PFSK-1 (cell line): ENCODE data around the gene POLE2.

Source experiments
- FOXP2 ChIP-seq: optimal IDR thresholded peaks from 2 replicates; pipeline ENCODE3; 2011; ENCODE audit warnings: borderline replicate concordance, control low read depth, inconsistent platforms; ENCODE audit not compliant: insufficient read depth; ENCODE audit errors: extremely low read length, extremely low read depth
- POLR2AphosphoS5 ChIP-seq: IDR thresholded peaks from 2 replicates; pipeline ENCODE4 v1.6.1; 2012; ENCODE audit warnings: low read depth, mild to moderate bottlenecking, control low read depth, low read length, moderate library complexity
- SIN3A ChIP-seq: IDR thresholded peaks from 2 replicates; pipeline ENCODE4 v1.6.1; 2012; ENCODE audit warnings: mild to moderate bottlenecking, low read length, moderate library complexity, borderline replicate concordance; ENCODE audit not compliant: insufficient read depth
- TAF1 ChIP-seq: IDR thresholded peaks from 2 replicates; pipeline ENCODE4 v1.6.1; 2012; ENCODE audit warnings: low read length, control low read depth, borderline replicate concordance; ENCODE audit not compliant: insufficient read depth
- TF ChIP-seq, protein P1 (sequence below), 2 experiments: IDR thresholded peaks; 2 replicates each; pipeline versions ENCODE4 v1.6.1 to v1.8.0; 2011 to 2012; ENCODE audit warnings: low read depth in 2 of 2, low read length in 2 of 2, control low read depth in 1 of 2, inconsistent platforms in 1 of 2, mild to moderate bottlenecking in 1 of 2, moderate library complexity in 1 of 2; ENCODE audit not compliant: insufficient read depth in 1 of 2

POLE2 gene

GRCh38 chr14:49720744-49721143 lies 32.7 kb upstream of the POLE2 start:
- TF ChIP-seq FOXP2: no peak
- no peak for TF ChIP-seq SIN3A
- TF ChIP-seq, protein P1, sequence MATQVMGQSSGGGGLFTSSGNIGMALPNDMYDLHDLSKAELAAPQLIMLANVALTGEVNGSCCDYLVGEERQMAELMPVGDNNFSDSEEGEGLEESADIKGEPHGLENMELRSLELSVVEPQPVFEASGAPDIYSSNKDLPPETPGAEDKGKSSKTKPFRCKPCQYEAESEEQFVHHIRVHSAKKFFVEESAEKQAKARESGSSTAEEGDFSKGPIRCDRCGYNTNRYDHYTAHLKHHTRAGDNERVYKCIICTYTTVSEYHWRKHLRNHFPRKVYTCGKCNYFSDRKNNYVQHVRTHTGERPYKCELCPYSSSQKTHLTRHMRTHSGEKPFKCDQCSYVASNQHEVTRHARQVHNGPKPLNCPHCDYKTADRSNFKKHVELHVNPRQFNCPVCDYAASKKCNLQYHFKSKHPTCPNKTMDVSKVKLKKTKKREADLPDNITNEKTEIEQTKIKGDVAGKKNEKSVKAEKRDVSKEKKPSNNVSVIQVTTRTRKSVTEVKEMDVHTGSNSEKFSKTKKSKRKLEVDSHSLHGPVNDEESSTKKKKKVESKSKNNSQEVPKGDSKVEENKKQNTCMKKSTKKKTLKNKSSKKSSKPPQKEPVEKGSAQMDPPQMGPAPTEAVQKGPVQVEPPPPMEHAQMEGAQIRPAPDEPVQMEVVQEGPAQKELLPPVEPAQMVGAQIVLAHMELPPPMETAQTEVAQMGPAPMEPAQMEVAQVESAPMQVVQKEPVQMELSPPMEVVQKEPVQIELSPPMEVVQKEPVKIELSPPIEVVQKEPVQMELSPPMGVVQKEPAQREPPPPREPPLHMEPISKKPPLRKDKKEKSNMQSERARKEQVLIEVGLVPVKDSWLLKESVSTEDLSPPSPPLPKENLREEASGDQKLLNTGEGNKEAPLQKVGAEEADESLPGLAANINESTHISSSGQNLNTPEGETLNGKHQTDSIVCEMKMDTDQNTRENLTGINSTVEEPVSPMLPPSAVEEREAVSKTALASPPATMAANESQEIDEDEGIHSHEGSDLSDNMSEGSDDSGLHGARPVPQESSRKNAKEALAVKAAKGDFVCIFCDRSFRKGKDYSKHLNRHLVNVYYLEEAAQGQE (IDR thresholded peaks at IDR 0.05; ENCODE audit: insufficient read depth in 1 of 2, low read depth in 2 of 2, low read length in 2 of 2): no peak
- TF ChIP-seq TAF1: no peak
- no peak for TF ChIP-seq POLR2AphosphoS5

GRCh38 chr14:49703965-49704364 lies 16.0 kb upstream of the POLE2 start:
- no peak for TF ChIP-seq SIN3A
- no peak for TF ChIP-seq TAF1
- no peak for TF ChIP-seq POLR2AphosphoS5
- TF ChIP-seq, protein P1 (IDR thresholded peaks at IDR 0.05; ENCODE audit: insufficient read depth in 1 of 2, low read depth in 2 of 2, low read length in 2 of 2): no peak
- no peak for TF ChIP-seq FOXP2

- TF ChIP-seq FOXP2: no peak
- TF ChIP-seq, protein P1 (IDR thresholded peaks at IDR 0.05; ENCODE audit: insufficient read depth in 1 of 2, low read depth in 2 of 2, low read length in 2 of 2): no peak
- TF ChIP-seq POLR2AphosphoS5: no peak
- no peak for TF ChIP-seq TAF1
- no peak for TF ChIP-seq SIN3A
Measured at GRCh38 chr14:49702725-49703124, 14.7 kb upstream of the POLE2 start.

- TF ChIP-seq, protein P1 (IDR thresholded peaks at IDR 0.05; ENCODE audit: insufficient read depth in 1 of 2, low read depth in 2 of 2, low read length in 2 of 2): no peak
- TF ChIP-seq POLR2AphosphoS5: peak; percentile 63; the same call in 1 of the 2 replicates
- TF ChIP-seq TAF1: no peak
- TF ChIP-seq SIN3A: no peak
- peak; percentile 47 for TF ChIP-seq FOXP2
Measured at GRCh38 chr14:49692811-49693734, 5.1 kb upstream of the POLE2 start, which contains the start of gene KLHDC1. Gene KLHDC1, plus strand, starts transcription at chr14:49693120. Its CDS starts 75 bp downstream, at chr14:49693195.
